HCT116 (cell line): Measurements from ENCODE around the gene TYMP. TPM values are rescaled to one million over a fixed set of nuclear protein-coding genes. Genes with fewer than 3 reads are reported as not detected.

Experiments used
- ATAC-seq: fragments of 200-7000 bp; cut with Tn5 transposase; 2 replicates; pipeline ENCODE4 v1.9.1; 2020; ENCODE audit warnings: mild to moderate bottlenecking, moderate library complexity
- BruUV-seq: library from RNA; stranded (reverse); fragments of 400-500 nt; replicated peaks from 2 replicates; lab custom pipeline; 2021; lab: Mats Ljungman, UMichigan
- CTCF ChIA-PET: fragments of 300-600 bp; sonication (Branson Sonifier 250); formaldehyde crosslinking; loops from one replicate; lab custom pipeline; 2021; ENCODE audit warnings: antibody characterized with exemption; lab: Charles Lee
- POLR2A ChIA-PET: fragments of 300-600, 350-600 bp; sonication (Branson Sonifier 250); formaldehyde crosslinking; loops from one replicate; lab custom pipeline; 2021; ENCODE audit warnings: antibody characterized with exemption; lab: Charles Lee
- RAD21 ChIA-PET, 2 experiments: fragments of 300-600 bp; sonication (Branson Sonifier 250); formaldehyde crosslinking; loops; one replicate each; lab custom pipeline; 2023; ENCODE audit warnings: low total read pairs in 2 of 2; ENCODE audit not compliant: uncharacterized antibody in 2 of 2, unreplicated experiment in 2 of 2, low non-redundant PET in 1 of 2; lab: Charles Lee
- DNase-seq: peaks from one replicate; pipeline ENCODE4 v3.0.0-alpha.2; 2010; ENCODE audit warnings: low read depth, low spot score
- H2AFZ ChIP-seq: fragments of 200-600 bp; shearing (Covaris generic), sonication (generic); 2 replicates; pipeline ENCODE4 v1.6.1; 2017; ENCODE audit warnings: low read depth, mixed run types, mixed read lengths, antibody characterized with exemption, low read length; ENCODE audit not compliant: poor library complexity, severe bottlenecking
- H3K27ac ChIP-seq: 2 replicates; pipeline ENCODE4 v1.5.1; 2012; ENCODE audit warnings: low read depth, low read length
- H3K27me3 ChIP-seq: fragments of 200-600 bp; sonication (generic); 2 replicates; pipeline ENCODE4 v1.6.1; 2016; ENCODE audit warnings: mixed run types, low read length, mixed read lengths; ENCODE audit not compliant: insufficient read depth
- H3K36me3 ChIP-seq, 2 experiments: fragments of 200-500 bp in 1 of 2; fragments of 200-600 bp in 1 of 2; sonication (Bioruptor generic) in 1 of 2; sonication (generic) in 1 of 2; 2 replicates each; pipeline versions ENCODE4 v1.5.1 to v1.6.1; 2014 to 2016; ENCODE audit warnings: low read length in 2 of 2, inconsistent platforms in 1 of 2, mixed read lengths in 1 of 2, mixed run types in 1 of 2; ENCODE audit not compliant: insufficient read depth in 2 of 2, control insufficient read depth in 1 of 2
- H3K4me1 ChIP-seq, 2 experiments: fragments of 200-600 bp in 1 of 2; sonication (generic) in 1 of 2; 2 replicates each; pipeline versions ENCODE4 v1.5.1 to v1.6.1; 2012 to 2017; ENCODE audit warnings: low read length in 2 of 2, inconsistent platforms in 1 of 2, mild to moderate bottlenecking in 1 of 2, mixed read lengths in 1 of 2, mixed run types in 1 of 2, moderate library complexity in 1 of 2; ENCODE audit not compliant: insufficient read depth in 2 of 2, control insufficient read depth in 1 of 2
- H3K4me2 ChIP-seq: fragments of 200-600 bp; sonication (generic); 2 replicates; pipeline ENCODE4 v1.6.1; 2017; ENCODE audit warnings: mixed run types, low read length, mixed read lengths
- H3K4me3 ChIP-seq, 2 experiments: fragments of 200-600 bp in 1 of 2; sonication (generic) in 1 of 2; replicated peaks in 1 of 2; 2 replicates each; pipeline ENCODE4 v1.5.1; 2011 to 2016; ENCODE audit warnings: low read length in 2 of 2, control low read depth in 1 of 2, low read depth in 1 of 2, mild to moderate bottlenecking in 1 of 2, mixed read lengths in 1 of 2, mixed run types in 1 of 2
- H3K79me2 ChIP-seq: fragments of 200-600 bp; sonication (generic); 2 replicates; pipeline ENCODE4 v1.6.1; 2017; ENCODE audit warnings: mild to moderate bottlenecking, mixed run types, low read length, moderate library complexity, mixed read lengths; ENCODE audit not compliant: insufficient read depth
- H3K9ac ChIP-seq: fragments of 200-600 bp; sonication (generic); 2 replicates; pipeline ENCODE4 v1.6.1; 2016; ENCODE audit warnings: low read length, mixed read lengths
- H3K9me2 ChIP-seq: fragments of 200-600 bp; sonication (generic), shearing (Covaris generic); 2 replicates; pipeline ENCODE4 v1.6.1; 2017; ENCODE audit warnings: mixed run types, mild to moderate bottlenecking, moderate library complexity; ENCODE audit not compliant: insufficient read depth
- H3K9me3 ChIP-seq, 2 experiments: fragments of 200-500 bp in 1 of 2; fragments of 200-600 bp in 1 of 2; sonication (Bioruptor generic) in 1 of 2; sonication (generic) in 1 of 2; 2 replicates each; pipeline ENCODE4 v1.6.1; 2014 to 2017; ENCODE audit warnings: low read length in 2 of 2, mixed read lengths in 2 of 2, inconsistent platforms in 1 of 2, low read depth in 1 of 2, mild to moderate bottlenecking in 1 of 2, mixed run types in 1 of 2, moderate library complexity in 1 of 2; ENCODE audit not compliant: control insufficient read depth in 1 of 2, insufficient read depth in 1 of 2
- H4K20me1 ChIP-seq: fragments of 200-600 bp; sonication (generic), shearing (Covaris generic); 2 replicates; pipeline ENCODE4 v1.6.1; 2017; ENCODE audit warnings: mixed run types, mild to moderate bottlenecking, moderate library complexity; ENCODE audit not compliant: insufficient read depth
- CEBPB ChIP-seq: IDR thresholded peaks from 2 replicates; pipeline ENCODE4 v1.6.1; 2012; ENCODE audit warnings: low read depth
- ELF1 ChIP-seq: IDR thresholded peaks from 2 replicates; pipeline ENCODE4 v1.6.1; 2012; ENCODE audit warnings: low read depth, borderline replicate concordance
- EZH2 ChIP-seq: fragments of 200-600 bp; sonication (generic); IDR thresholded peaks from 2 replicates; pipeline ENCODE4 v1.6.1; 2017; ENCODE audit warnings: antibody characterized with exemption, mixed run types
- EZH2phosphoT487 ChIP-seq: fragments of 200-600 bp; IDR thresholded peaks from 2 replicates; pipeline ENCODE4 v1.6.1; 2018; ENCODE audit warnings: antibody characterized with exemption, borderline replicate concordance
- FOSL1 ChIP-seq: IDR thresholded peaks from 2 replicates; pipeline ENCODE4 v1.6.1; 2012; ENCODE audit warnings: low read depth
- JUND ChIP-seq: IDR thresholded peaks from 2 replicates; pipeline ENCODE4 v1.6.1; 2012
- POLR2A ChIP-seq: IDR thresholded peaks from 2 replicates; pipeline ENCODE4 v1.7.0; 2011; ENCODE audit warnings: borderline replicate concordance; ENCODE audit not compliant: insufficient read depth, insufficient read length; ENCODE audit errors: extremely low read depth
- POLR2AphosphoS5 ChIP-seq: IDR thresholded peaks from 2 replicates; pipeline ENCODE4 v1.6.1; 2011; ENCODE audit warnings: mild to moderate bottlenecking, low read depth, low read length, moderate library complexity
- SIN3A ChIP-seq: IDR thresholded peaks from 2 replicates; pipeline ENCODE4 v1.6.1; 2012; ENCODE audit warnings: low read depth
- SP1 ChIP-seq: IDR thresholded peaks from 2 replicates; pipeline ENCODE4 v1.6.1; 2012; ENCODE audit warnings: low read depth
- TCF7L2 ChIP-seq: IDR thresholded peaks from 2 replicates; pipeline ENCODE4 v1.7.0; 2011; ENCODE audit warnings: borderline replicate concordance, inconsistent platforms; ENCODE audit not compliant: insufficient read depth, insufficient read length; ENCODE audit errors: extremely low read depth
- YY1 ChIP-seq: IDR thresholded peaks from 2 replicates; pipeline ENCODE4 v1.6.1; 2011; ENCODE audit warnings: low read length, low read depth, moderate library complexity, mild to moderate bottlenecking; ENCODE audit not compliant: insufficient replicate concordance; ENCODE audit errors: extremely low read depth
- ZBTB33 ChIP-seq: IDR thresholded peaks from 2 replicates; pipeline ENCODE4 v1.6.1; 2011; ENCODE audit warnings: mild to moderate bottlenecking, low read length, moderate library complexity; ENCODE audit not compliant: insufficient replicate concordance; ENCODE audit errors: extremely low read depth
- ZFX ChIP-seq: fragments of 450-650 bp; IDR thresholded peaks from 2 replicates; pipeline ENCODE4 v1.6.1; 2017
- intact Hi-C: fragments of 100-400 bp; cut with micrococcal nuclease; formaldehyde crosslinking; loops from 2 replicates; pipeline ENCODE4 v1.10.0; 2022
- total RNA-seq: library from RNA; stranded (reverse); gene quantifications from one replicate; pipeline ENCODE4 v1.2.1, GENCODE V29; 2021; ENCODE audit not compliant: unreplicated experiment

Gene TYMP
- total RNA-seq, 1 experiment from 2014 or later = 43.2 TPM

DNA sequence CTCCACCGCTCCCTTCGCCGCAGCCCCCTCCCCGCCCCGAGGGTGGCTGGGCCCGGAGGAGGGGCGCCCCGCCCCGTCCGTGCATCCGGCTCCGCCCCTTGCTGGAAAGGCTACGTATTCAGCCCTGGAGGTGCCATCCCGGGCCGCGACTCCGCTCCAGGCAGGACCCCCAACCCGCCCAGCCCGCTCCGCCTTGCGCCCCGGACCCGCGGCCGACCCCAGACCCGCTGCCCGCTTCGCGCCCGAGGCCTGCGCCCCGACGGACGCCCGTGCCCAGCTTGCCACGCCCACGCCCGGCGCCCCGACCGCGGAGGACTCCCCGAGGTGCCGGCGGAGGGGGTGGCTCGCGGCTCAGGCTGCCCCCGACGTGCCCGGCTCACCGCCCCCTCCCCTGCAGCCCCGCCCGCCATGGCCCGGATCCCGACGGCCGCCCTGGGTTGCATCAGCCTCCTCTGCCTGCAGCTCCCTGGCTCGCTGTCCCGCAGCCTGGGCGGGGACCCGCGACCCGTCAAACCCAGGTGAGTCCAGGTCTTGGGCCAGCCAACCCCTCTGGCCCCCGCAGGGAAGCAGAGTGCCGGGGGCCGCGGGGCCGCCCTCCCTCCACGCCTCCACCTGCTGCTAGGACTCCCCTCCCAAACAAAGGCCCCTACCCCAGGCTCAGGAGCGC is 48.2 kb downstream of the TYMP start, which contains the start of gene ADM2:
ADM2 (plus strand) TSS at position 104 of the 667 bp plus-strand sequence; CDS start at position 409, 305 bp downstream.
- H3K27ac ChIP-seq = peak within 1 kb of the TSS; percentile 56; the same call in 1 of the 2 replicates
- peak within 1 kb of the TSS; percentile 94 for H3K4me2 ChIP-seq
- no peak within 1 kb of the TSS for H2AFZ ChIP-seq
- TF ChIP-seq ELF1 (no peak), EZH2phosphoT487 (no peak), ZFX (peak; percentile 27; the same call in 1 of the 2 replicates), POLR2AphosphoS5 (peak; percentile 44; the same call in 1 of the 2 replicates), TCF7L2 (no peak), CEBPB (no peak), EZH2 (no peak), JUND (no peak), YY1 (no peak)
- TF ChIP-seq, all 23 proteins: peak for 2
- intact Hi-C loops = no loop called here
- Histone ChIP-seq H3K9ac (peak within 1 kb of the TSS; percentile 65), H3K4me3 (peak within 1 kb of the TSS; percentile 71 to 76), H3K27me3 (no peaks in the 10 kb centered on the region), H3K4me1 (peaks cover 8 to 32% of the 10 kb centered on the region in 2 experiments; a peak in 3 of 4 replicates), H3K9me2 (no peaks in the 10 kb centered on the region), H3K79me2 (no peaks in the 10 kb centered on the region), H3K9me3 (no peaks in the 10 kb centered on the region), H4K20me1 (no peaks in the 10 kb centered on the region), H3K36me3 (no peaks in the 10 kb centered on the region)
- no TSS peak for BruUV-seq
- POLR2A ChIA-PET = no interaction called here
- DNase-seq = no peak
- CTCF ChIA-PET = no interaction called here
- ATAC-seq = peak; percentile 84
- RAD21 ChIA-PET = no interaction called here

DNA sequence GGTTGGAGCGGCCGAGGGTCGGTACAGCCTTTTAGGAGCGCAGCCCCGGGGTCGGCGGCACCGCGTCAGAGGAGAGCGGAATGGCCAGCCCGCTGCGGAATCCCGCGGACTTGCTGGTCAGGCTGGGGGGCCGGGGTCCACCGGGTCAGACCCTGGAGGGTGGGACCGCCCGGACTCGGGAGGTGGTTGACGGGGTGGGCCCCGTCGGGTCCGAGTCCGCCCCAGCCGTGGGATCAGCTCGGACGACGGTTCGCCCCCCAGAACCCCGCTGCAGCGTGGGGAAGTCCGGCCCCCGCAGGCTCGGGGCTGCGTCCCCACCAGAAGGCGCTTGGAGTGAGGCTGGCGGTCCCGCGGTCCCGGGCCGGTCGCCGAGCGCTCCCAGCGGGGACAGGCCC is 48.8 kb downstream of the TYMP start:
- peak overlapping the region; percentile 94 for H3K4me2 ChIP-seq
- ATAC-seq (no peak), DNase-seq (no peak)
- no peaks in the 10 kb centered on the region for H3K36me3 ChIP-seq
- peaks cover 8 to 32% of the 10 kb centered on the region in 2 experiments; a peak in 3 of 4 replicates for H3K4me1 ChIP-seq
- no peak for TF ChIP-seq EZH2
- TF ChIP-seq FOSL1 = no peak
- TF ChIP-seq SIN3A = no peak
- no peak for TF ChIP-seq POLR2A
- TF ChIP-seq SP1 = no peak
- no peak for TF ChIP-seq ZBTB33
- intact Hi-C loops = no loop called here
- no peak overlapping the region for H3K9ac ChIP-seq
- ChIA-PET RAD21 (no interaction called here), CTCF (no interaction called here), POLR2A (no interaction called here)
- no TSS peak for BruUV-seq
- H3K27me3 ChIP-seq = no peaks in the 10 kb centered on the region
- H3K9me3 ChIP-seq = no peaks in the 10 kb centered on the region
- H3K9me2 ChIP-seq = no peaks in the 10 kb centered on the region
- H3K79me2 ChIP-seq = no peaks in the 10 kb centered on the region
- H4K20me1 ChIP-seq = no peaks in the 10 kb centered on the region
- peak overlapping the region; percentile 35; the same call in 1 of the 2 replicates for H3K27ac ChIP-seq
- H2AFZ ChIP-seq = no peak overlapping the region
- peak overlapping the region; percentile 71 to 76 for H3K4me3 ChIP-seq
